HG03442 (cell line): Measurements from ENCODE around the gene CEP112.
A peak's percentile ranks its signal among the peaks of the same experiment; 100 is the strongest.
"Not testable (repeated sequence)": the region's sequence is repeated elsewhere in the genome, so short reads cannot be mapped to it uniquely, and the experiment has no call there.

Experiments used
- ATAC-seq: cut with Tn5 transposase; IDR thresholded peaks from one replicate; pipeline ENCODE4 v1.9.1; 2021; ENCODE audit warnings: mild to moderate bottlenecking, moderate library complexity; ENCODE audit not compliant: unreplicated experiment

CEP112 gene

DNA sequence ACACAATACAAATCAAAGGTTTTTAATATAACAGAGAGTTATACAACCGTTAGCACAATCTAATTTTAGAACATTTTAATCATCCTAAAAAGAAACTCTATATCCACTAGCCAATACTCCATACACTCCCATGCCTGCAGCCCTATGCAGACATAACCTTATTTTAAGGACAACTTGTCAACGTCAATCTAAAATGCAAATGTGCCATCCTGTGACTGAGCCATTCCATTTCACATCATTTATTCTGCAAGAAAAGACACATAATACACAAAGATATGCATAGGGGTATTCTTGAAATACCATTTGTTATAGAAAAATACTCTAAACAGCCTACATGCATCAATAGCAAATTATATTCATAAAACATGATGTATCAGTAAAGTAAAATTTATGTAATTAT is 106.7 kb downstream of the CEP112 start:
- no peak for ATAC-seq

DNA sequence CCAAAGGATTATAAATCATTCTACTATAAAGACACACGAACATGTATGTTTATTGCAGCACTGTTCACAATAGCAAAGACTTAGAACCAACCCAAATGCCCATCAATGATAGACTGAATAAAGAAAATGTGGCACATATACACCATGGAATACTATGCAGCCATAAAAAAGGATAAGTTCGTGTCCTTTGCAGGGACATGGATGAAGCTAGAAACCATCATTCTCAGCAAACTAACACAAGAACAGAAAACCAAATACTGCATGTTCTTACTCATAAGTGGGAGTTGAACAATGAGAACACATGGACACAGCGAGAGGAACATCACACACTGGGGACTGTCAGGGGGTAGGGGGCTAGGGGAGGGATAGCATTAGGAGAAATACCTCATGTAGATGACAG is 111.3 kb downstream of the CEP112 start:
- not testable (repeated sequence) for ATAC-seq

DNA sequence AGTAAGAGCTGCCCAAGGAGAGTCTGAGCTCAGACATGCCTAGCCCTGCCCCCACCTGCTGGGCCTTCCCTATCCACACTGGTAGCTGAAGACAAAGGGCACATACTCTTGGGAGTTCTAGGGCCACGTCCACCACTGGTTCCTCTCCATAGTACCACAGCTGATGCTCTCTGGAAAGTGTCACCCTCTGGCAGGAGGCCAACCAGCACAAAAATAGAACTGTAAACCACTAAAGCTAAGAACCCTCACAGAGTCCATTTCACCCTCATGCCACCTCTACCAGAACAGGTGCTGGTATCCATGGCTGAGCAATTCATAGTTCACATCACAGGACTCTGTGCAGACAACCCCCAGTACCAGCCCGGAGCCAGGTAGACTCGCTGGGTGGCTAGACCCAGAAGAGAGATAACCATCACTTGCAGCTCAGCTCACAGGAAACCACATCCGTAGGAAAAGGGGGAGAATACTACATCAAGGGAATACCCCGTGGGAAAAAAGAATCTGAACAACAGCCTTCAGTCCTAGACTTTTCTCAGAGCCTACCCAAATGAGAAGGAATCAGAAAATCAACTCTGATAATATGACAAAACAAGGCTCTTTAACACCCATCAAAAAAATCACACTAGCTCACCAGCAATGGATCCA is 115.3 kb downstream of the CEP112 start:
- ATAC-seq, result no peak

DNA sequence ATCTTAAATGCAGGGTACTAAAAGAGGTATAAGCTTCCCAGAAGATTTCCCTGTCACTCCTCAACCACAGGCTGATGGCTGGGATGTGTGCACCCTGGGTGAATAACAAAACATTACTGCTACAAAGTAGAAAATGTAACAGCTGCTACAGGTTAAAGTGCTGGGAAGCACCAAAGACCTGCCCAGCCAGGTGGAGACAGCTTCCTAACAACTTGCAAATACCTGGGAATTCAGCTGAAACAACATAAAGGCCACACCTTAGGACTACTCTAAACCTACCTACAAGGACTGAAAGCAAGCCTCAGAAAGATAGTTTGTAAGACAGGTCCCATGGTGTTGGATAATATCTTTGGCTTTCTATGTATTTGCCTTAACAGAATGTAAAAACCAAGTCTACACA is 118.5 kb downstream of the CEP112 start:
- ATAC-seq, result no peak

DNA sequence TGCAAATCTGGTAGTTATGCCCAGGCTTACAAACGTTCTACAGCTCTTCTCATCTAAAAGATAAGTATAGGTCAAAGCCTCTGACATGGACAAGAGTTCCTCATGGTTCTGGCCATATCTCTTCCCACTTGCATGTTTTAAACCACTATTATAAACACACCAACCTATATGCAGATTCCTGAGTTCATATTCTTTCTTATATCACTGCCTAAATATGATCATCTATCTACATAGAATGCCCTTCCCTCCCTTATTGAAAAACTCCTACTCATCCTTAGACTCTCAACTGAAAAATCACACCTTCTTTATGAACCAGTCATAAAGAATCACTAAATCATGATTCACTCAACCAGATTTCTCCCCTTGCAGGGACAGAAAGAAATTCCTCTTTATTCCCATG is 128.2 kb downstream of the CEP112 start:
- ATAC-seq, result no peak

DNA sequence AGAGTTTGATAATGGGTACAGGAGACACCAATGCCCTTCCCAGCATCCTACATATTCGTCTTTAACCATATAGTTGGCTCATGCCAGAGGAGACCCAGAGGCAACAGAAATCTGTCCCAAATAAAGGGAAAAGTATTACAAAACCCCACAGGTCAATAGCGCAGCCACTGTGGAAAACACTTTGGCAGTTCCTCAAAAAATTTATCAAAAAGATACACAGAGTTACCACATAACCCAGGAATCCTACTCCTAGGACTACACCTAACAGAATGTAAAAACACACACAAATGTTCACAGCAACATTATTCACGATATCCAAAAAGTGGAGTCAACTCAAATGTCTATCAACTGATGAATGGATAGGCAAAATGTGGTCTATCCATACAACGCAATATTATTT is 135.8 kb downstream of the CEP112 start:
- no peak for ATAC-seq

DNA sequence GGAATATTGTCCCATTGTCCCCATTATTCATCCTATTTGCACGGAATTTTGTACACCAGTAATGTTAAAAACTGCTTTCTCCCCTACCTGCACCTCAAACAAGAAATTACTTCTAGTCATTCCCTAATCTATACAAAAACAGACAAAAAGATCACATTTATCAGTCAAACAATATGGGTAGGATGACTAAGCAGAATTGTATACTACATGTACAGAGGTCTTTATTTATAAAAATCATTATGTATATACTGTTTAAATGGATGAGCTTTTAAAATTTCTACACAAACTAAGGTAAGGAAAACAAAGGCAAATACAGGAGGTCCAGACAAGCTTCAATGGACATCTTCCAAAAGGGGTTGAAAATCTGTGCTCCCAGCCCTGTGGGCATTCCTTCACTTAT is 137.7 kb downstream of the CEP112 start:
- ATAC-seq, result no peak

DNA sequence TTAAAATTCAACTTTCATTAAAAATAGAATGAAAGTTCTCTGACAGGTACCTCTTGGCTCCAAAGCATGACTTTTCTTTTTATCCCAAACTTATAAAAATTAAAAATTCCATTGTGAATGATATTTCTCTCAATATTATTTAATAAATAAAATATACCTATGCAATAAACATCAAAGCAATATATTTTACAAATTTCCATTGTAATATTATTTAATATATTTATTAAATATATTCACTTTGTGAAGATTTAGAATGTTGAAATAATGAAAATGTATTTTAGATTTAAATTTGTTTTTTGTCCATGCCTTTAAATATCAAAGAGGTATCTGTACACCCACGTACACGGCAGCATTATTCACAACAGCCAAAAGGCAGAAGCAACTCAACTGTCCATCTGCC is 147.8 kb downstream of the CEP112 start:
- ATAC-seq, result no peak

DNA sequence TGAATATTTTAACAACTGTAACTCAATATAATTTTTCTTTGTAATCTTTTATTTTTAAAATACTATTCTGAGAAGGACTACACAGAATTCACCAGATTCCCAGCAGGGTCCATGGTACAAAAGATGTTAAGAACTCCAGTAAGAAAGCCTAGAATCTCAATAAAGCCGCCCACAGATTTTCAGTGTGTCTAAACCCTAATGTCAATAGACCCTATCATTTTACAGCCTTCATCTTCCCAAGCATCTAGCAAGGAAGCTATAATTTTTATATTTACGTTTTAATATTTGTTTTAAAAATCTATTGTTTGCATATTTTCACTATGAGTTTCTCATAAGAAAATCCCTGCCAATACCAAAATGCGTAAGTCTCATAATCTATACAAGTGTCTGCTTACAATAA is 148.5 kb downstream of the CEP112 start:
- no peak for ATAC-seq

DNA sequence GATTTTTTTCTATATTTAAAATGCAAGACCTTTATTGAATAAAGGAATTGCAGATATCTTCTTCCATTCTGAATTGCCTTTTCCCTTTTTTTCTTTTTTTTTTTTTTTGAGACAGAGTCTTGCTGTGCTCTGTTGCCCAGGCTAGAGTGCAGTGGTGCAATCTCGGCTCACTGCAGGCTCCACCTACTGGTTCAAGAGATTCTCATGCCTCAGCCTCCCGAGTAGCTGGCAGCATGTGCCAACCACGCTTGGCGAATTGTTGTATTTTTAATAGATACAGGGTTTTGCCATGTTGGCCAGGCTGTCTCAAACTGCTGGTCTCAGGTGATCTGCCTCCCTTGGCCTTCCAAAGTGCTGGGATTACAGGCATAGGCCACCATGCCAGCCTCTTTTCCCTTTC is 151.5 kb downstream of the CEP112 start:
- ATAC-seq, result no peak

DNA sequence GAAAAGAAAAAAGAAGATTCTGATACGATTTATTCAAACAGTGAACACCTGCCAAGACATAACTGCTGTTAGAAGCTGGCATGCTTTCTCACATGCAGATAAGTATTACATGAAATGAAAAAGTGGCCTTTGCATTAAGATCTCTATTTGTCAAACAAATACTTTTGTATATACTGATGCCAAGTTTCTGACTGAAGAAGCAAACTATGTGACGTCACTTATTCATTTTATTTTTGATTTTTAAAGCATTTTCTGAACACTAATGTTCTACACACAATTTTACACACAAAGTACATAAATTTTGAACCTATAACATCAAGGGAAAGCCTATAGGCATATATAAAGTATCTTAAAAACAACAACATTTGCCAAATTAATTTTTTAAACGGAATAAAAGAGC is 153.8 kb downstream of the CEP112 start:
- no peak for ATAC-seq

DNA sequence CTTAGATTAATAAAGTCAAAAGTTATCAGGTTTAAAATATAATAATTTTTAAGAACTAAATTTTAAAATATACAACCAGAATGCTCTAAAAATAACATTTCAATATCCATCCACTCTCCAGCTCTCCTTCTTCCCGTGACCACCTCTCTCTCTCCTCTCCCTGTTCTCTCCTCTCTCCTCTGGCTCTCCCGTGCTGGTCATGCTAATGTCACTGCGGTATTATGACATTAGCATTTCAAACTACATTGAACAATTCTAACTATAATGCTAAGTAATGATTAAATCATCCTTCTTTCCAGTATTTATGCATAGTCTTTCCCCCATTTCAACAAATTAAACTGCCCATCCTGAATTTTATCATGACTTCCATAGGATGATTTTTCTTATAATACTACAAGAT is 154.7 kb downstream of the CEP112 start:
- ATAC-seq, result no peak

DNA sequence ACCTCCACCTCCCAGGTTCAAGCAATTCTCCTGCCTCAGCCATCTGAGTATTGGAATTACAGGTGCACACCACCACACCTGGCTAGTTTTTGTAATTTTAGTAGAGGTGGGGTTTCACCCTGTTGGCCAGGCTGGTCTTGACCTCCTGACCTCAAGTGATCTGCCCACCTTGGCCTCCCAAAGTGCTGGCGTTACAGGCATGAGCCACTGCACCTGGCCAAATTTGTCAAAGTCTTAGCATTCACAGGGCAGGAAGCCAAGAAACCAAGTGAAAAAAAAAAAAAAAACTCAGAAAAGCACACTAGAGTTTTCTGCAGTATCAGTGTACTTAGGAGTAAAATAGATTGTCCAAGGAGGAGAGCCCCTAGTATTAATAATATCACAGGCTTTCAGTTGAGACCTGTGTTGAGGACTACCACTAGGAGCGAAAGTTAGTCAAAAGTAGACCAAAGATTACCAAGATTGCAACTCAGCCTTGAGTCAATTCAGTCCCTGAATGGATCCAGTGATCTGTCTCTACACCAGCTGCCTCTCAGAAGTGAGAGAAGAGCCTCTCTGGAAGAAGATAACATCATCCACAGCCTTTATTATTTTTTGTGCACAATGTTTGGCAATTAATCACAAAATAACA is 159.7 kb downstream of the CEP112 start:
- peak; percentile 75 for ATAC-seq

DNA sequence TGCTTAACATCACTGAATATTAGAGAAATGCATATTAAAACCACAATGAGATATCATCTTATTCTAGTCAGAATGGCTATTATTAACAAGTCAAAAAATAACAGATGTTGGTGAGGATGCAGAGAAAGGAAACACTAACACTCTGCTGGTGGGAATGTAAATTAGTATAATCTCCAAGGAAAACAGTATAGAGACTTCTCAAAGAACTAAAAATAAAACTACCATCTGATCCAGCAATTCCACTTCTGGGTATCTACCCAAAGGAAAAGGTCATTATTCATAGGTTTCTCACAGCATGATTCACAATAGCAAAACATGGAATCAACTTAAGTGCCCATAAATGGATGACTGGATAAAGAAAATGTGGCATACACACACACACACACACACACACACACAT is 166.4 kb downstream of the CEP112 start:
- no peak for ATAC-seq

DNA sequence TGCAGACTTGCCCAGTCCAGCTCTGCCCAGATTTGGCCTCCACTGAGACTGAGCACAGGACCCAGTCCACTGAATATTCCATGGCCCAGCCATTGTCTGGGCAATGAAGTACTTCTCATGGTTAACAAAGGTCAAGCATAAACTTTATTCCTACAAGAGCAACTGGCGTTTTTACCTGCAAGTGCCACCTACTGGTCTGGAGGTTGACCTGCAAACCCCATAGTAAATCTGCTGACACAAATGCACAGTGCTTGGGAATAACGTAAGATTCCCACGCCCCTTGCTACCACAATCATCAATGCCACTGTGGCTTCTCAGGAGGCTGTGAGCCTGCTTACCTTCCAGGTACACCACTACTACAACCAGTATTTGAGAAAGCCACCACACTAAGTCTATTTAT is 170.2 kb downstream of the CEP112 start:
- ATAC-seq, result no peak

DNA sequence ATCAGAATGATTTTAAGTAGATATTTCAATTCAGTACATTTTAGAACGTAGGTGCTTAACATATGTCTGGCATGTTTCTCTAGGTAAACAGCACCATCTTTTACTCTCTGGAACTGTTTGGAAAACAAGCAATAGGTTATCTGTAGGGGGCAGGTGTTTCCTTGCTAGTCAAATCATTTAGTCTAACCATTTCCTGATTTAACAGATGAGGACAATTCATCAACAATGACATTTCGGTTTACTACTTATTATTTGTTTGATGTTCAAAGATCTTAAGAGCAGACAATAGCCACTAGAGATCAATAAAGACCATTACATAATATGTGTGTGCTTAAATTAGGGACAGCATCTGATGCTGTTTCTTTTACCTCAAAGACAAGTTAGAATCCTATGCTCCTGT is 173.1 kb downstream of the CEP112 start:
- no peak for ATAC-seq

DNA sequence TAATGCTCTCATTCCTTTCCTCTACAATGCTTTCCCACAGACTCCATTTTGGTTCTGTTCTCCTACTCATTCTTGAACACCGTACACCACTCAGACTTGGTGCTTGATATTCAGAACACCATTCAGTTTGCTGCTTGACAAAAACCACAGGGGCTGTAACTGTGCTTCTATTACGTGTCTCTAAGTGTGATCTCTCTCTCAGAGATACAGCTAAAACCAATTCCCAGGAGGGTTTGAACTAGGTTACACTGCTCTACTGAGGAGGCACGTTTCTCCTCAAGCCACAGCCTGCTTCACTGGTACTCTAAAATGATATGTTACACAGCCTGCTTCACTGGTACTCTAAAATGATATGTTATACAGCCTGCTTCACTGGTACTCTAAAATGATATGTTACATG is 175.7 kb downstream of the CEP112 start:
- ATAC-seq, result no peak

DNA sequence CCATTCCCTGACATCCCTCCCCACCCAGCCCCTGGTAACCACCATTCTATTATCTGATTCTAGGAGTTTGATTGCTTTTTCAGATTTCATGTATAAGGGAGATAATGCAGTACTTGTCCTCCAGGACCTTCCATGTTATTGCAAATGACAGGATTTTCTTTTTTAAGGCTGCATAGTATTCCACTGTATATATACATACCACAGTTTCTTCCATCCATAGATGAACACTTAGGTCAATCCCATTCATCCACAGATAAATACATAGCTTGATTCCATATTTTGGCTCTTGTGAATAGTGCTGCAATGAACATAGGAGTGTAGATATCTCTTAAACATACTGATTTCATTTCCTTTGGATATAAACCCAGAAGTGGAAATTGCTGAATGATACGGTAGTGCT is 183.3 kb downstream of the CEP112 start:
- ATAC-seq, result no peak

DNA sequence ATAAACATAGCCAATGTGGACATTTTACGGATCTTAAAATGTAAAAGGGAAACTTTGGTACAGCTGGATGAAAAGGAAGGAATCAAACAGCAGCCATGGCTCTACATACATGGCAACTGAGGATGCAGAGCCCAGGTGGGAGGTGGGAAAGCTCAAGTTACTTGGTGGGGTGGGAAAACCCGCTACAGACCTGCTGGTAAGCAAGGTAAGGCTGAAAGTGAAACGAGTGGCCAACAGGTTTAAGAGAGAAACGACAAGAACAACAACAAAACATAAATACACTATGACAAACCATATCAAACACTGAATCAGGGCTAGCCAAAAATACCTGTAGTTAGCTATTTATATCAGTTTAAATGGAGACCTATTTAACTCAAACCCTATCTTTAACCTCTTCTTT is 185.3 kb downstream of the CEP112 start:
- no peak for ATAC-seq

DNA sequence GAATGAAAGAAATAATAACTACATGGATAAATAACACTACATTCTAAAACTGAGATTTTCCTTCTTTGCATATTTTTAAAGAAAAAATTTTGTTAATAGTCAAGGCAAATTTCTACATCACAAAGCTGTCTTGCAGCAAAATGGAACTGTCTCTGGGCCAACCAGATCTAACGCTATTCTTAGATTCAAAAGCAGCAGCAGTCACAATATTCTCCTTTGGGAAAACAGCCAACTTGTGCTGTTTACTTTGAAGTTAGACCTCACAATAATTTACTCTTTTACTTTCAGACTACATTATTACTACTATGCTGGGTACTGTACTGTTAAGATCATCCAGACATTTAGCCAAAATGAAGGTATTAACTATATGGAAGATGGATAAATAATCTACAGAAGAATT is 189.1 kb downstream of the CEP112 start:
- no peak for ATAC-seq

DNA sequence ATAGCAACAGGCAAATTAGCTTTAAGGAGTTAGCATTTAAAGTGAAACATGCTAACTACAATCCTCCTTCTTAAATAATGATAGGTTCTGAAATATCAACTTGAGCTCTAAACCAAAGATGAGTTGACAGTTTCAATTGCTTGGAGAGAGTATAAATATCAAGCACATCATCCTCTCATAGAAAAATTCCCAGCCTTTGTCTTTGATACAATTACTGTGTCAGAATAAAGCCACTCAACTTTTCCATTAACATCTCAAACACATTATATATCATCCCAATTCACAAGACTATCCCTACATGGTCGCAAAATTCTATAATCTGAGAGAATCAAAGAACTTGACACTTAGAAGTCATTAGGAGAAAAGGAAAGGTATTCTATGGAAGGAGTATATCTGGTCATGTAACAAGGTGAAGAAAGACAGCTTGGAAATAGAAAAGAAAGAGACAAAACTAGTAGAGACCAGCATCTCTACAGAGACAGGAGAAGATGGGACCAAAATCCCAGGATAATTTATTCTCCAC is 189.8 kb downstream of the CEP112 start:
- no peak for ATAC-seq

DNA sequence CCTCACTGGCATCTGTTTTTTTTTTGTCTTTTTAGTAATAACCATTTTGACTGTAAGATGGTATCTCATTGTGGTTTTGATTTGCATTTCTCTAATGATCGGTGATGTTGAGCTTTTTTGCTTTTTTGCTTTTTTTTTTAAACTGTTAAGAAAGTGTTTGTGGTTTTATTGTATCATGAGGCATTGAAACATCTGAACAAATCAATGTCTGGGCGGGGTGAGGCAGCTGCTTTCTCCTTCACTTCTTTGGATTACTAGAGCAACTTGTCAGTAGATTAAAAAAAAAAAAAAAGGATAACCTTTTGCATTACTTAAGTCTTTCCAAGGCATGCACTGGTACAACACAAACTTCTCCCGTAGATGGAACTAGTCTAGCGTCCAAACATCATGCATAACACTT is 191.7 kb downstream of the CEP112 start:
- no peak for ATAC-seq

DNA sequence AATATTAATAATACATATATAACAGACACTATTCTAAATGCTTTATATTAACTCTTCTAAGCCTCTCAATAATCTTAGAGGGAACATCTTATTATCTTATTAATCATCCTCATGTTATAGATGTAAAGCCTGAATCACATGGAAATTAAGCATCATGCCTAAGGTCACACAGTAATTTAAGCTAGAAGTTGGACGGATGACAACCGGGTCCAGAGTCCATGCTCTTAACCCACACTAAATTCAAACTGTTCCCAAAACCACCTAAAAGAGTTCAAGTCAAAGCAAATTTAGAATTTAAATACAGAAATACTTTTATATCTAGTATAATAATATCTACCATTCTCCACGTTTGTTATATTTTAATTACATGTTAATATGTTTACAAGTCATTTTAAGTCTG is 193.3 kb downstream of the CEP112 start:
- no peak for ATAC-seq
